GM21367 (cell line): ENCODE data around the gene CORO1C.
"Not testable (repeated sequence)": the region's sequence is repeated elsewhere in the genome, so short reads cannot be mapped to it uniquely, and the experiment has no call there.

Source experiments
- ATAC-seq: cut with Tn5 transposase; IDR thresholded peaks from one replicate; pipeline ENCODE4 v1.9.1; 2021; ENCODE audit not compliant: unreplicated experiment

CORO1C gene

DNA sequence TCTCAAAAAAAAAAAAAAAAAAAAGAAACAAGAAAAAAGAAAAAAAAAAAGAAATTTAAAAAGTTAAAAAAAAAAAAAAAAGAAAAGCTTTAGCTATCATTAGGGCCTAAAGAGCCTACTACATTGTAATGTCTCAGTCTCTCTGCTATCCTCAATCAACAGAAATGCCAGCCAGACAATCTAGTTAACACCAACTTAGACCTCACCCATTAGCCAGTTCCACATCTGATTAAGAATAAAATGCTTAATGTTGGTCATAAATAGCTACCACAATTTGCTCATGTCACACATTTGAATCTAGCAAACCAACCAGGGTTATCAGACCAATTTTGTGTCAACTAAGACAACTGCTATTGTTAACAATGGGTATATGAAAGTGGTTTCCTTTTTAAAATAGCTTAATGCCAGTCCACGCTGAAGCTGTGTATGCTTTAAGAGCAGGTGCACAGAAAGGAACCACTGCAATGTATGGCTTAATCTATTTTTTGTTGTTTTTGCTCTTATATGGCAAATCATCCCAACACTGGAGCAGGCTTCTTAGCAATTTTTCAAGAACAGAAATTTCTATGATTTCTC, 52.1 kb downstream of the CORO1C start:
- ATAC-seq, result no peak

DNA sequence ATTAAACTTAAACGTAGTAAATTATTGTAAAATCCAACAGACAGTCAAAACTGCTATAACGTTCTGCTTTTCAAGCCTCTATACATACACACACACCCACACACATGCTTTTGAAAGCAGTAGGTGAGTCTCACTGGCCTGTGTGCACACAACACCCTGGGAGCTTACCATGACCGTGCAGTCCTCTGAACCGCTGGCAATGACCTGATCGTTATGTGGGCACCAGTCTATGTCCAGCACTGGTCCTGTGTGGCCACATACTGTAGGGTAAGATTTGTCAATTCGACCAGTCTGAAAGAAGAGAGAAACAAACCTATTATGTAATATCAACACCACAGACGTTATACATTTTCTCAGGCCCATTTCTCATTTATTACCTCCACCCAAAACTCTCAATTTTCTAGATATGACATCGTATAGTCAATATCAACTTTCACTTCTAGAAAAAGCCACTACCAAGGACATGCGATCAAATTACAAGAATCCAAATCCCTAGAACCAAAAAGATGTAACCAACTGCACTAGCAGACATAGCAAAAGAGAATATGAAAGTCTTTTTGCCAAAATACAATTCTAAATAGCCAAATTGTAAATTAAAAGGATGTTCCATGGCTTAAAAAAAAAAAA, 53.1 kb downstream of the CORO1C start:
- ATAC-seq, result no peak

DNA sequence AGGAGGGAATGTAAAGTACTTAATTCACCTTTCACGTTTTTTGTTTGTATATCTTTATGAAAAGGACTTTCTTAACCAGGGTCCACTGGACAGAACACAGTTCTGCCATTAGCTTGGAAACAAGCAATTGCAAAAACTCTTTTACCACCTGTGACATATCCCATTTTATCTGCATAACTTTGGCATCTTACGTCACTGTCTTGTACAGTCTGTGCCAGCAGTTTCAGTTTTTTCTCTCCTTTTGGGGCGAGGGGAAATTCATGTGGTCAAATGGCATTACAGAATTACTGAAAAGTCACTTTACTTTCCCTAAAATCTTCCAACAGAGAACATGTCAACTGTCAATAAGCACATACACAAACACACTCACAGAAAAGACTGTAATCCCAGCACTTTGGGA, 53.9 kb downstream of the CORO1C start:
- ATAC-seq, result no peak

DNA sequence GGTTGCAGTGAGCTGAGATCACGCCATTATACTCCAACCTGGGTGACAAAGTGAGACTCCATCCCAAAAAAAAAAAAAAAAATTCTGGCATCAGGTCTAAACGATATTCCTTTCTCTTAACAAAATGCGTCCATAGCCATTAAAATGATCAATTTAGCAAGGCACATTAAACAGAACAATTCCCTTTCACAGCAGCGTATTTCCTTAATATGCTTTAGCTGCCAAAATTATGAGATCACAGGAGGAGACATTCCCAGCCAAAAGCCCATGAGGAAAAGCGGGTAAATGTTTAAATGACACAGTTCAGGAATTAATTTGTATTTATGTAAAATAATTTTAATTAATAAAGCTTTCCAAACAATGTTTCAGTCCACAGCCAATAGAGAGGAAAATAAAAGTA, 54.6 kb downstream of the CORO1C start:
- ATAC-seq, result no peak

- ATAC-seq, result no peak
Observed at GRCh38 chr12:108675792-108676191, 55.5 kb downstream of the CORO1C start.

- no peak for ATAC-seq
Observed at GRCh38 chr12:108672054-108672453, 59.3 kb downstream of the CORO1C start.

DNA sequence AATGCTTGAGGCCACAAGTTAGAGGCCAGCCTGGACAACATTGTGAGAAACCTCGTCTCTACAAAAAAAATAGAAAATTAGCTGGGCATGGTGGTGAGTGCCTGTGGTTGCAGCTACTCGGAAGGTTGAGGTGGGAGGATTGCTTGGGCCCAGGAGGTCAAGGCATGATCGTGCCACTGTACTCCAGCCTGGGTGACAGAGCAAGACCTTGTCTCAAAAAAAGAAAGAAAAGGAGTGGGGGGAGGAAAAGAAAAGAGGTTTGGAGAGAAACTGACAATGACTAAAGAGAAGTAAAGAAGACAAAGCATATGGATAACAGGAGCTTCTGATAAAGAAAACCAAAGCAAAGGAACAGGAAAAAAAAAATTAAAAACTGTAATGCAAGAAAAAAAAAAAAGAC, 60.2 kb downstream of the CORO1C start:
- ATAC-seq, result no peak

DNA sequence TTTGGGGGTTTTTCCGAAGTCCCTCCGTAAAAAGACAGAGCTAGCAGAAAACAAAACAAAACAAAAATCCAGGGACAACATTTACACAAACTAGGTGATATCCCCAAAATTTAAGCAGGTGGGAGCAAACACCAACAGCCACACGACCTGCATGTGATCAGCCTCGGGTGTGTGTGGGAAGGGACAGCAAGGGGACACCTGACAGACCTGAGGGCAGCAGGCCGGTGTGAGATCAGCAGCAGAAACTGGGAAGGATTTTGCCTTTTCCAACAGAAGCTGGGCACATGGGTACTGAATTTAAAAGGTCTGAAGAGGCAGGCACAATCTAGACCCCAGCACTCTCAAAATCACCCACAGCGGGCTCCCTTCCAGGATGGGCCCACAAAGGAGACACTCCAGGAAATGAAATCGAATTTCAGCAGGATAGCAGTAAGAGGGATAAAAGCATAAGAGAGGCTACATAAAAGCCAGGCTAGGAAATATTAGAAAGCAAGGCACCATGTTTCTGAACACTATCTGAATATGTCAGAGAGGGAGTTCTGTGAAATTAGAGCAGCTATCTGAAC, 61.2 kb downstream of the CORO1C start:
- no peak for ATAC-seq

DNA sequence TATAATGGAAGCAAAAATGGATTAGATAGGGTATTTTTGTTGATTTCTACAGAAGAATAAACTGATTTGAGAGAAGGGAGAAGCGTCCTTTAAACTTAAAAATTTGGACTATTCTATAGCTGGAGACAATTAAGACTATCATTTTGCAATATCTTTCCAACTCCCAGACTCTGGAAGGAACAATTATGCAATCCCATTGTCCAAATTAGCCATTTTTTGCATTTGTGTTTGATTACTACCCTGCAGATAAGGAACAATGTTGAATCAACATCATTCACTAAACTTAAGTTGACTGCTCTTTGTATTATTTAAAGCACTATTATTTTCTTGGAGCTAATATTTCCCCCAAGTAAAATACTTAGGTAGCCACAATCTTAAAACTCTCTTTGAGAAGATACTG, 62.8 kb downstream of the CORO1C start:
- ATAC-seq, result no peak

DNA sequence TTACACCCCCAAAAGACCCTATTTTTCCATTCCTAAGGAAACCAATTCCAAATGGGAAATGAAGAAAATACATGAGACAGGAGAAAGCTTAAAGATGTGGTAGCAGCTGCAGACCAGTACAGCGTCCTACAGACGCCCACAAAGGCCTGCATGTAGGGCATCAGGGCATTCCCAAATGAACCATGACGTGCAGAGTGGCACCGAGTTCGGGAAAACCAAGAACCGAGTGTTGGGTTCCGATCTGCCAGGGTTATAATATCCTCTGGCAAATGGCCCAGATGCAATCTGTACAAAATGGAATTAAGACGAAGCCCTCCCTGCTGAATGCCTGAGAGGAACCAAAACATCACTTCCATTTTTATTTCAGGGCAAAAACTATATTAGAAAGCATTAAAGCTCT, 63.3 kb downstream of the CORO1C start:
- no peak for ATAC-seq

DNA sequence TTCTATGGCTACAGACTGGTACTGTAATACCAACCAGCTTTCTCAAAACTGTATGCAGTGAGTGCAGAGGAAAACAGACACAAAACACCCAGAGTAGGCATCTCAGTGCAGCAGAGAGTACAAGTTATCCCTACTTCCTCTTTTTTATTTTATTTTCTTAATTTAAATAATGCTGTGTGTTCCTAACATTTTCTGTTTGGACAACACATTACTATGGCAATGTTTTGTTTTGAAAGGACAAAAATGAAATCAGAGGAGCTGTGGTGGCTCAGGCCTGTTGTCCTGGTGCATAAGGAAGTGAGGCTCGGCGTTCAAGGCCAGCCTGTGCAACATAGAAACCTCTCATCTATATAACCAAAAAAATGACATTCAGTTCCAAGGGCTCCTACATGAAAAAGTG, 64.0 kb downstream of the CORO1C start:
- no peak for ATAC-seq

DNA sequence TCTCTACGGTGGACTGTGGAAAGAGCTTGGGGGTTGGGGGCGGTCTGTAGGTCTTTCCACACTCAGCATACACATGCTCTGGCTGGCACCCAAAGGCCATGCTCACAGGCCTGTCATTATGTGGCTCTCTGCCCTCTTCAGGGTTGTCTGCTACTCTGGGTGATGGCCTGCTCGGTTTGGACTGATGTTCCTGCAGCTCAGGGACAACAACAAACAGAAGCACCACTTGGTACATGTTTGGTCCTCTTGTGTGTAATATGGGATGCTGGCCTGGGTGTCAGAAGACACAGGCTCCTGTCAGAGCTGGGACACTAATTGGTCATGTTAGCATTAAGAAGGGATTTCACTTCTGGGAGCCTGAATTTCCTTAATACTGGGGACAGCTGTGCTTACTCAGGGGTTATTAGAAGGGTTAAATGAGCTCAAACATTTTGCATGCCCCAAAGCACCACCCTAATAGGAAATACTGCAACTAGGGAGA, 64.9 kb downstream of the CORO1C start:
- ATAC-seq, result no peak

DNA sequence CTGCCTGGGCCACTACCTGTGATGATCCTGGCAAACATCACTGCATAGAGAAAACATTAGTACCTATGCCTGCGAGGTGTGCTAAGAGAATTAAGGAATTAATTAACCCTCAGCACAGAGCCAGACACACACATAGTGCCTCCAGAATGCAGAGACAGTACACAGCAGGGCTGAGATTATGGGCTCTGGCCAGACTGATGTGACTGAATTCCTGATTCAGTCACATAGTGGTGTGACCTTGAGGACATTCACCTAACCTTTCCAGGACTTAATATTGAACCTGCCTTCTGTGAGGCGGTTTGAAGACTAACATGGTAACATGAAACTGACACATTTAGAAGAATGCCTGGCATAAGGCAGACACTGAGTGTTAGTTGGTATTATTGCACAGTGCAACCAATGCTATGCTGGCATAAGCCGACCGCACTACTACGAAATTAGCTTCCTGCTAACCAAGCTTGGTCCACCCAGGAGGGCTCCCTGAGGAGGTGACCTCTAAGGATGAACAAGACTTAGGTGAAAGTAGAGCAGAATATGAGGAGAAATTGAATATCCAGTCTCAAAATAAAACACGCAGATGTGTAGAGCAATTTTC, 65.6 kb downstream of the CORO1C start:
- ATAC-seq, result no peak

GRCh38 chr12:108664338-108665258, 66.7 kb downstream of the CORO1C start:
- peak; percentile 69 for ATAC-seq

DNA sequence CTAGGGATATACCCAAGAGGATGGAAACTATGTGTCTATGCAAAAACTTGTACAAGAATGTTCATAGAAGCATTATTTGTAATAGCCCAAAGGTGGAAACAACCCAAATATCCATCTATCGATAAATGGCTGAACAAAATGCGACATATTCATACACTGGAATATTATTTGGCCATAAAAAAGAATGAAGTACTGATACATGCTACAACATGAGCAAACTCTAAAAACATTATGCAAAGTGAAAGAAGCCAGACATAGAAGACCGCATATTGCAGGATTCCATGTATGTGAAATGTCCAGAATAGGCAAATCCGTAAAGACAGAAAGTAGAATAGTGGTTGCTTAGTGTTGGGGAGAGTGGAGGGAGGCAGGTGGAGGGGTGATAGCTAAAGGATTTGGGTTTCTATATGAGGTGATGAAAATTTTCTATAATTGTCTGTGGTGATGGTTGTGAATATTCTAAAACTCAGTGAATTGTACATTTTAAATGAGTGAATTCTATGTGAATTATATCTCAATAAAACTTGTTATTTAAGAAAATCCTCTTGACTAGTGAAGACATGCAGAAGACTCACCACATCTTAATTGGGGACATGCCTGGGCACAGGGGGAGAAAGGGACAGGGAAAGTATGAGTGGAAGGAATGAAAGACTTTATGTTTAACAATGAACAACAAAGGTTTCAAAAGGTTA, 67.8 kb downstream of the CORO1C start:
- ATAC-seq, result no peak

GRCh38 chr12:108658115-108658514, 73.2 kb downstream of the CORO1C start:
- not testable (repeated sequence) for ATAC-seq

DNA sequence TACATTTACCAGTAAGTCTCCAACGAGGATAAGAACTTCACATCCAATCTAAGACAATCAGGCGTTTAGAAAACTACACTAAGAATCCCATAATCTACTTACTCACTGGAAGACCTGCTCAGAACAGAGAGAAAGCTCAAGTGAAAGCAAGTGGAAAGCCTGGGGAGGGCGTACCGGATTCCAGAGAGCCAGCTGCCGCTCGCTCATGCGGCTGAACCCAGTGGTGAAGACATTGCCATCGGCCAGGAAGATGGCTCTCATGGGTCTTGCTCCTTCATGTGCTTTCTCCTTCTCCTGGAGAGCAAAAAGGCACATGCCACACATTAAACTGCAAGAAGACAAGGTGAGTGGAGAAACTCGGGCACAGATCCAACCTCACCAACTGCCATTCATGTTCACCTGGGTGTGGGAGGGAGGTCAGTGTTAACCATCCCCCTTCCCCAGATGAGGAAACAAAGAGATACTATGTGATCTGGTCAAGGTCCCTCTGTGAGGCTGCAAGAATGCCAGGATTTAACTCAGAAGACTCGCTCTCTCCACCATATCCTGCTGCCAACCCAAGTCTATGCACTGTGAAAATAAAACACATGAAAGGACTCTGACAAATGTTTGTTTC, 74.1 kb downstream of the CORO1C start:
- ATAC-seq, result no peak

- ATAC-seq, result not testable (repeated sequence)
Observed at GRCh38 chr12:108656247-108656646, 75.1 kb downstream of the CORO1C start.

DNA sequence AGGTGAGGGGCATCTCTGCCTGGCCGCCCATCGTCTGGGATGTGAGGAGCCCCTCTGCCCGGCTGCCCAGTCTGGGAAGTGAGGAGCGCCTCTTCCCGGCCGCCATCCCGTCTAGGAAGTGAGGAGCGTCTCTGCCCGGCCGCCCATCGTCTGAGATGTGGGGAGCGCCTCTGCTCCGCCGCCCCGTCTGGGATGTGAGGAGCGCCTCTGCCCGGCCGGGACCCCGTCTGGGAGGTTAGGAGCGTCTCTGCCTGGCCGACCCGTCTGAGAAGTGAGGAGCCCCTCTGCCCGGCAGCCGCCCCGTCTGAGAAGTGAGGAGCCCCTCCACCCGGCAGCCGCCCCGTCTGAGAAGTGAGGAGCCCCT, 75.5 kb downstream of the CORO1C start:
- ATAC-seq, result not testable (repeated sequence)

DNA sequence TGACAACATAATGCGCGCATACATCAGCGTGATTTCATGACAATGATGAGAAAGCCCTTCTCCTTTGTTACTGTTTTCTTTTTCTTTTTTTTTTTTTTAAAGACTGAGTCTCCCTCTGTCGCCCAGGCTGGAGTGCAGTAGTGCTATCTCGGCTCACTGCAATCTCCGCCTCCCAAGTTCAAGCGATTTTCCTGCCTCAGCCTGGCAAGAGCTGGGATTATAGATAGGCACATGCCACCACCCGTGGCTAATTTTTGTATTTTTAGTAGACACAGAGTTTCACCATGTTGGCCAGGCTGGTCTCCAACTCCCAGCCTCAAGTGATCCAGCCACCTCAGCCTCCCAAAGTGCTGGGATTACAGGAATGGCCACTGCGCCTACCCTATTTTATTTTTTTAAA, 76.7 kb downstream of the CORO1C start:
- not testable (repeated sequence) for ATAC-seq
